ENCODE measurements around the gene OR8H2. TPM values are rescaled to one million over a fixed set of nuclear protein-coding genes. Genes with fewer than 3 reads are reported as not detected.

Gene OR8H2
- total and polyA plus RNA-seq, 8 donors, result 0.04 to 0.07 (median 0.06) TPM; not detected in 5

Other genes with a start within 250 kb of the OR8H2 start
- not detected for gene TRIM51, start 220.4 kb upstream of the OR8H2 start, total RNA-seq
- not detected for gene TRIM51, start 220.4 kb upstream of the OR8H2 start, polyA plus RNA-seq (ENCODE audit: insufficient read length in 6 of 6)
- not detected for gene OR5W2, start 189.1 kb upstream of the OR8H2 start, total RNA-seq
- gene OR5W2, start 189.1 kb upstream of the OR8H2 start, polyA plus RNA-seq (ENCODE audit: insufficient read length in 6 of 6), result not detected
- not detected for gene OR5I1, start 167.3 kb upstream of the OR8H2 start, total RNA-seq
- gene OR5I1, start 167.3 kb upstream of the OR8H2 start, polyA plus RNA-seq (ENCODE audit: insufficient read length in 6 of 6), result not detected
- not detected for gene OR10AG1, start 133.7 kb upstream of the OR8H2 start, total RNA-seq
- gene OR10AG1, start 133.7 kb upstream of the OR8H2 start, polyA plus RNA-seq (ENCODE audit: insufficient read length in 6 of 6), result not detected
- not detected for gene OR5F1, start 109.1 kb upstream of the OR8H2 start, total RNA-seq
- gene OR5F1, start 109.1 kb upstream of the OR8H2 start, polyA plus RNA-seq (ENCODE audit: insufficient read length in 6 of 6), result not detected
- gene OR5AS1, start 76.0 kb upstream of the OR8H2 start, total RNA-seq, result not detected
- under 1 TPM; 0.04 to 0.14 (median 0.07) TPM for gene OR5AS1, start 76.0 kb upstream of the OR8H2 start, polyA plus RNA-seq (ENCODE audit: insufficient read length in 6 of 6)
- not detected for gene OR8I2, start 10.4 kb upstream of the OR8H2 start, total RNA-seq
- not detected for gene OR8I2, start 10.4 kb upstream of the OR8H2 start, polyA plus RNA-seq (ENCODE audit: insufficient read length in 6 of 6)
- not detected for gene OR8H3, start 18.7 kb downstream of the OR8H2 start, total RNA-seq
- not detected for gene OR8H3, start 18.7 kb downstream of the OR8H2 start, polyA plus RNA-seq (ENCODE audit: insufficient read length in 6 of 6)
- not detected for gene OR8J3, start 36.5 kb downstream of the OR8H2 start, total RNA-seq
- gene OR8J3, start 36.5 kb downstream of the OR8H2 start, polyA plus RNA-seq (ENCODE audit: insufficient read length in 6 of 6), result not detected
- gene OR8K5, start 56.6 kb downstream of the OR8H2 start, total RNA-seq, result not detected
- gene OR8K5, start 56.6 kb downstream of the OR8H2 start, polyA plus RNA-seq (ENCODE audit: insufficient read length in 6 of 6), result not detected
- gene OR5J2, start 72.9 kb downstream of the OR8H2 start, total RNA-seq, result not detected
- not detected for gene OR5J2, start 72.9 kb downstream of the OR8H2 start, polyA plus RNA-seq (ENCODE audit: insufficient read length in 6 of 6)
- gene OR5T2, start 130.6 kb downstream of the OR8H2 start, total RNA-seq, result not detected
- not detected for gene OR5T2, start 130.6 kb downstream of the OR8H2 start, polyA plus RNA-seq (ENCODE audit: insufficient read length in 6 of 6)
- gene OR5T3, start 148.6 kb downstream of the OR8H2 start, total RNA-seq, result not detected
- not detected for gene OR5T3, start 148.6 kb downstream of the OR8H2 start, polyA plus RNA-seq (ENCODE audit: insufficient read length in 6 of 6)
- not detected for gene OR5T1, start 170.5 kb downstream of the OR8H2 start, total RNA-seq
- not detected for gene OR5T1, start 170.5 kb downstream of the OR8H2 start, polyA plus RNA-seq (ENCODE audit: insufficient read length in 6 of 6)
- gene OR8H1, start 188.6 kb downstream of the OR8H2 start, total RNA-seq, result not detected
- gene OR8H1, start 188.6 kb downstream of the OR8H2 start, polyA plus RNA-seq (ENCODE audit: insufficient read length in 6 of 6), result under 1 TPM in 2 of 6 donors, not detected in 4; 0.04 to 0.06 TPM
- not detected for gene OR8K3, start 211.5 kb downstream of the OR8H2 start, total RNA-seq
- gene OR8K3, start 211.5 kb downstream of the OR8H2 start, polyA plus RNA-seq (ENCODE audit: insufficient read length in 6 of 6), result not detected
- not detected for gene OR8K1, start 242.4 kb downstream of the OR8H2 start, total RNA-seq
- gene OR8K1, start 242.4 kb downstream of the OR8H2 start, polyA plus RNA-seq (ENCODE audit: insufficient read length in 6 of 6), result not detected